Stimulated activated CD8-positive, alpha-beta memory T cell treated with anti-CD3 and anti-CD28 coated beads, Interleukin-4, amount 100 ng/mL, for 1 hour (primary cell): ENCODE data around the gene MAD1L1.

Source experiments
- DNase-seq, 2 donors: peaks; one replicate each; pipeline ENCODE4 v3.0.0-alpha.2; 2020; ENCODE audit warnings: low read depth in 2 of 2, low spot score in 1 of 2

The MAD1L1 gene

GRCh38 chr7:2201686-2202360 lies 30.9 kb downstream of the MAD1L1 start:
- DNase-seq = no peak

GRCh38 chr7:2201128-2201527 lies 31.6 kb downstream of the MAD1L1 start:
- no peak for DNase-seq

- DNase-seq = no peak
Observed at GRCh38 chr7:2200584-2200980, 32.2 kb downstream of the MAD1L1 start.

GRCh38 chr7:2199956-2200583 lies 32.7 kb downstream of the MAD1L1 start:
- no peak for DNase-seq

GRCh38 chr7:2199528-2199927 lies 33.2 kb downstream of the MAD1L1 start:
- DNase-seq = no peak

- no peak for DNase-seq
Observed at GRCh38 chr7:2198760-2199159, 34.0 kb downstream of the MAD1L1 start.

- DNase-seq = no peak
Observed at GRCh38 chr7:2198206-2198605, 34.5 kb downstream of the MAD1L1 start.

GRCh38 chr7:2197436-2198155 lies 35.1 kb downstream of the MAD1L1 start:
- no peak for DNase-seq

GRCh38 chr7:2196381-2197378 lies 36.1 kb downstream of the MAD1L1 start:
- no peak for DNase-seq

- DNase-seq = no peak
Observed at GRCh38 chr7:2195400-2196246, 37.1 kb downstream of the MAD1L1 start.

- DNase-seq = no peak
Observed at GRCh38 chr7:2193575-2194305, 39.0 kb downstream of the MAD1L1 start.

- DNase-seq = no peak
Observed at GRCh38 chr7:2192831-2193534, 39.8 kb downstream of the MAD1L1 start.

- DNase-seq = no peak
Observed at GRCh38 chr7:2191016-2191415, 41.7 kb downstream of the MAD1L1 start.

- no peak for DNase-seq
Observed at GRCh38 chr7:2190531-2190930, 42.2 kb downstream of the MAD1L1 start.

GRCh38 chr7:2186166-2186565 lies 46.6 kb downstream of the MAD1L1 start:
- DNase-seq = no peak

GRCh38 chr7:2185715-2186114 lies 47.0 kb downstream of the MAD1L1 start:
- no peak for DNase-seq

GRCh38 chr7:2182461-2182860 lies 50.3 kb downstream of the MAD1L1 start:
- no peak for DNase-seq

- DNase-seq = no peak
Observed at GRCh38 chr7:2181077-2181854, 51.5 kb downstream of the MAD1L1 start.
